NCI-H1105 treated with DMSO at 0.1 percent for 48 hours (cell line): ENCODE measurements around the gene ALG14.
A peak's percentile ranks its signal among the peaks of the same experiment; 100 is the strongest.
"Not testable (repeated sequence)": the region's sequence is repeated elsewhere in the genome, so short reads cannot be mapped to it uniquely, and the experiment has no call there.

ENCODE experiments used
- DNase-seq: peaks from one replicate; lab custom pipeline; 2025; lab: John Stamatoyannopoulos, UW

Gene ALG14

DNA sequence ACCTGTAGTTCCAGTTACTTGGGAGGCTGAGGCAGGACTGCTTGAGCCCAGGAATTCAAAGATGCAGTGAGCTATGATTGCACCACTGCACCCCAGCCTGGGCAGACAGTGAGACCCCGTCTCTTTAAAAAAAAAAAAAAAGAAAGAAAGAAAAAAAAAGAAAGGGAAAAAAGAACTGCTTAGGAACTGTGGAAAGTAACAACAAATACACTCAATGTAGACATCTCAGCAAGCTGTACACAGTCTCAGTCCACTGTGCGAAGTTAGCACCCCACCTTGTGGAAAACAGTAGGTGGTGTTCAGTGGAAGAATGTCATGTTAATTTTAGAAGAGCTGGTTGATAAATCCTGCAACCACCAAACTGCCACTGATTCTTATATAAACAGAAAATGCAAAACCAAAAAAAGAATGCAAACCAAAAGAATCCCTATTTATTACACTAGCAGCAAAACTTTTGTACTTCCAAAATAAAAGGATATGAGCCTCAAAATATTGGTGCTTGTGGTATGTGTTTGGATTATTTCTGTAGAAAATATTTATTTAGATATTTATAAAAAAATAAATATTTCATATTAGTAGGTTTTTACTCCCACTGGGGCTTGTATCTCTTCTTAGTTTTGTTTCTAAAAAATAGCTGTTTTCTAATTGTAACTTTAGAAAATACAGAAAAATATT is 31.1 kb downstream of the ALG14 start:
- peak; percentile 55 for DNase-seq

DNA sequence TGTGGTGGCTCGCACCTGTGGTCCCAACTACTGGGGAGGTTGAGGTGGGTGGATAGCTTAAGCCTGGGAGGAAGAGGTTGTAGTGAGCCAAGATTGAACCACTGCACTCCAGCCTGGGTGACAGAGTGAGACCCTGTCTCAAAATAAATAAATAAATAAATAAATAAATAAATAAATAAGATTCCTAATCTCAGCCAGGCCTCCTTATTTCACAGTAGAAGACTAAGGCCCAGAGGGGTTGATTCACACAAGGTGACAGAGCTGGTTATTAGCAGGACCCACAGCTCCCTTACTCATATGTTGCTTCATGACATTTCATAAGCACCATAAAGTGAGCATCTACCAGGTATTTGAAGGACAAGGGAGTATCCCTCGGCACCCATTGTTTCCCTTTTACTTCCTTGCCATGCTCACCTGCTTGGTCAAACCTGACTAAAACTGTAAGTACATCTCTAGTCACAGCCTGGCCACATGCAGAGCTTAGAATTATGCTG is 32.7 kb downstream of the ALG14 start:
- DNase-seq = no peak

GRCh38 chr1:95039360-95040031 is 33.3 kb downstream of the ALG14 start:
- DNase-seq = no peak

- no peak for DNase-seq
These were observed 37.2 kb downstream of the ALG14 start for GRCh38 chr1:95035536-95035935.

DNA sequence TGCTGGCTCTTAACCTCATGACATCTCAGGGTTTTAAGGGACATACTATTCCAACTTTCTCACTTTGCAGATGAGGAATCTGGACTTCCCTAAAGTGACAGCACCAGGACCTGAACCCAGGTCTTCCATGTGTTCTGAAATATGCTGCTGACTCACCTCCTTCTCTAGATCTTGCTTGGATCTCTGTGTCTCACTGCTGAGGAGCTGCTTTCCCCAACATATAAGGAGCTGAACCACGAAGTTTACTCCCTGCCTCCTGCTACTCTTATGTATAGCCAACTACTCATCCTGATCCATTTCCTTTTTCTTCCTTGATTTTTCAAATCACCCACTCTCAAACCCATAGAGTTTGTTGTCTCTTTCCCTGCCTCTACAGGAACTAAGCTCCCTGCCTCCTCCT is 38.2 kb downstream of the ALG14 start:
- DNase-seq = no peak

- DNase-seq = no peak
These were observed 38.9 kb downstream of the ALG14 start for GRCh38 chr1:95033843-95034242.

- no peak for DNase-seq
These were observed 43.2 kb downstream of the ALG14 start for GRCh38 chr1:95029532-95029931.

DNA sequence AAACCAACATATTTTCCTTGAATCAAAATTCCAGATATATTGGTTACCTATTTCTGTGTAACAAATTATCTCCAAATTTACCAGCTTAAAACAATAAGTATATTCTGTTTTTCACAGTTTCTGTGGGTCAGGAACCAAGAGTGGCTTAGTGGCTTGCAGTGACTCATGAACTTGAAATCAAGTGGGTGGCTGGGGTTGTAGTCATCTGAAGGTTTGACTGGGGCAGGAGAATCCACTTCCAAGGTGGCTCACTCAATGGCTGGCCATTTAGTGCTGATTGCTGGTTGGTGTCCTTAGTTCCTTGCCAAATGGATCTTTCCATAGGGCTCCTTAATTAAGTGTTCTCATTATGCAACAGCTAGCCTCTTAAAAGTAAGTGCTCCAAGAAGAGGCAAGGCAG is 43.8 kb downstream of the ALG14 start:
- DNase-seq = no peak

GRCh38 chr1:95027046-95027445 is 45.7 kb downstream of the ALG14 start:
- DNase-seq = no peak

DNA sequence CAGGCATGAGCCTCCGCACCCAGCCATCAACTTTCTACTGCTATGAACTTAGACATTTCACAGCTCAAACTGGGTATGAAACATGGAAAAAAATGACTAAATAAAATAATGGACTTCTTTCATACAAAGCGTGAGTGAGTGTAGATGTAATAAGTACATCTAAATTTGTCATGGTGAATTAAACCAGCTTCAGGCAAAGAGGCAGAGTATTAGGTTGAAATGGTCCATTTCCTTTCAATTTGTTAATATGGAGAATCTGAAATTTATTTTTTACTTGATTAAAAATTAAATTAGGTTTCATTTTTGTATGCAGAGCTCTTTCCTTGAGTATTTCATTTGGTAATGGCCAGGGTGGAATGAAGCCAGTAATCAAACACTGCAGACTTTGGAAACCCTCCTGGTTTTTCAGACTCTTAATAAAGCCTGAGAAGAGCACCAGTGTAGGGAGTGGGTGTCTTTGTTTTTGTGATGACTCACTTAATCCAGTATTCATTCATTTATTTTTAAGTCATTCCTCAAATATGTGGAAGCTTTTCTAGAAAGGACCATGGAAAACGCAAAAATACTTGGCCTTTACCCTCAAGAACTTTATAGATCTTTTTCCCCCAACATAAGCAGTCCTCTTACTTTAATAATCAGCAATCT is 49.2 kb downstream of the ALG14 start:
- DNase-seq = no peak

DNA sequence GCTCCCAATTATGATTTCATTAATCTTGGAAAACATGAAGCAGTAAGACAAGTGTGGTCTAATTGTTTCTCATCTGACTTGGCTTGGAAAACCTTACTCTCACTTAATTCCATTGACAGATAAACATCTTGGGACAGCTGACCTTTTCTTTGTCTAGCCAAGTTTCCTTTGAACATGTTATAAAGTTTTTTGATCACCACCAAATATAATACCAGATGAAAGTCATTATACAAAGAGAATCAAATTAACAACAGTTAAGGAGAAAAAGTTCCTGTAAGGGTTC is 50.2 kb downstream of the ALG14 start:
- no peak for DNase-seq

- no peak for DNase-seq
These were observed 50.7 kb downstream of the ALG14 start for GRCh38 chr1:95021805-95022643.

DNA sequence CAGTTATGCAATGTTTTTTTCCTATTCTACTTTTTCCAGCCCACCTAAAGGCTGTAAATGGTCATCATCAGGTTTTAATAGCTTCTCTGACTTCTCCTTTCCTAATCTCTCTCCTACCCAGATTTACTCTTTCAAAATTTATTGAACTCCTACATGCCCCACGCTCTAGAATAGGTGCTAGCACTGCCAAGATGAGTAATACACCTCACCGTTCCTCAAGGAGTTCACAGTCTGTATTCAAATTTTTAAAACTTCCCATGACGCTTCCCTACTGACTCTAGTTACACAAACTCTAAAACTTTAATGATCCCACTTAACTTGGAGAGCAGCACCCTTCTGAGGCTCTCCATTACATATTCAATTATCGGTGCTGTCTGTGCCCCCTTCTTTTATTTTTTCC is 51.6 kb downstream of the ALG14 start:
- no peak for DNase-seq

GRCh38 chr1:95019466-95019865 is 53.3 kb downstream of the ALG14 start:
- DNase-seq = not testable (repeated sequence)

- no peak for DNase-seq
These were observed 54.0 kb downstream of the ALG14 start for GRCh38 chr1:95018602-95019369.

- no peak for DNase-seq
These were observed 55.0 kb downstream of the ALG14 start for GRCh38 chr1:95017775-95018174.

DNA sequence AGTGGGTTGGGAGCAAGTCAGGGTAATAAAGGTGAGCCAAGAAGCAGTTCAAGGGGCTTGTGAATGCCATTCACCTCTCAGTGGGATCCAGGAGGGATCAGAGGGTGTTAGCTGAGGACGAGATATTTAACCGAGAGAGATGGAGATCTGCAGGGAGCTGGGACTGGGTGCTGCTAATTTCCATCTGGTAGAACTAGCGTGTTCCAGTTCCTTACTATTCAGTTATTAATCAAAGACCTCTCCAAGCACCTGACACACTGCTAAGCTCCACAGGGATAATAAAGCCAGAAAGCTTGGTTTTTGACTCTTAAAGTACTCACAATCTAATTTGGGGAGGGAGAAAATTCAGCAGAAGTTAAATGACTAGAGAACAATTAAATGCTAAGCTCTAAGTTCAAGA is 57.7 kb downstream of the ALG14 start:
- no peak for DNase-seq

DNA sequence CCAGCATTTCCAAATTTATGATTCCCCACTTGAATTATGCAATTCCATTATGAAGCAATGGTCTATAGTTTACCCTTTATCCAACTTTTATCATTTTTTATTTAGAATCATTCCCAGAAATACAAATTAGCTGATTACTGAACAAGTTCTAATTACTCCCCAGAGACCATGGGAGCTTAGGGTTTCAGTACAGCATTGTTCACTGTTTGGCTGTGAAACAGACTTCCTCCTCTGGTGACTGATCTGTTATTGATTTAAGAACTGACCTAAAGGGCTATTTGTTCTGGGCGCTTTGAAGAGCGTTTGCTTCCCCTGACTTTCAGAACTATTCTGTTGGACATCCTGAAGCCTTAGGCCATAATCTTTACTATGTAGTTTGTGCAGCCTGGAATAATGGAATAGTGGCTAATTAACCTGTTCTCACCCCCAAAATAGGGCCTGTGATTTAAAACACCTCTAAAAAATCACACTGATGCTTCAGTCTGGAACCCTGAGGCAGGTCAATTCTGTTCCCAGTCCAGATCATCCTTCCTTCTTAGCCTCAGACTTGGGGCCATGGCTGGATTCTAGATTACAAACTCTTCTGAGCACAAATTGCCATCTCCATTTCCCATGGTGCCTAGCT is 58.7 kb downstream of the ALG14 start:
- DNase-seq = no peak

DNA sequence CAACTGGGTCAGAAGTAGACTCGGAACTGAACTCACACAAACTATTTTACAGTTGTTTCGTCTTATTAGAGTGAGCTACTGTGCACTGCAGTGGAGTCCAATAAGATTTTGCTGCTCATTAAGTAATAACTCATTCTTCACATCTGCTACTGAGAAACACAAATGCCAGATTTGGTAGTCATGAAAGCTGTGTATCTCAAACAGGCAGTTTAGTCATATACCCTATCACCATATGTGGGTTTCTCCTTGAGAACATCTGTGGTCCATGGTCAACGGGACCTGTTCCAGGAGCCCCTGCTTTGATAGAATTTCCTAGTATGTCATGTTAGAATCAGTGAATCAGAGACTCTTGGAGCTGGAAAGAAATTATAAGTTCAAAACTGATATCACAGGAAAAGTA is 60.4 kb downstream of the ALG14 start:
- no peak for DNase-seq

DNA sequence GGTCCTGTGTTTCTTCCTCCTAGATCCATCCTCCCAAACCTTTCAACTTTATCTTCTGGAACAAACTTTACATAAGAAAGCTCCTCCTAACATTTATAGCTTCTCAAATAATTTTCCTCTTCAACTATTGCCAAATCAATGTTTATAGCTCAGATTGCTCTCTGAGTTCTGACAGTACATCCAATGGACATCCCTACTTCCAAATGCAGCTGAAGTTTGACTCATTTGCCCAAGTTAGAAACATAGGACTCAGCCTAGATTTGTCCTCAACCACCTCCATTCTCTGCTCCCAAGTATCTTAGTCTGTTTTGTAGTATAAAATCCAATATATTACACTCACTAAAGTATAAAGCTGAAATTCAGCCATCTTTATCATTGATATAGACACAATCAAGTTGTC is 62.6 kb downstream of the ALG14 start:
- DNase-seq = no peak

DNA sequence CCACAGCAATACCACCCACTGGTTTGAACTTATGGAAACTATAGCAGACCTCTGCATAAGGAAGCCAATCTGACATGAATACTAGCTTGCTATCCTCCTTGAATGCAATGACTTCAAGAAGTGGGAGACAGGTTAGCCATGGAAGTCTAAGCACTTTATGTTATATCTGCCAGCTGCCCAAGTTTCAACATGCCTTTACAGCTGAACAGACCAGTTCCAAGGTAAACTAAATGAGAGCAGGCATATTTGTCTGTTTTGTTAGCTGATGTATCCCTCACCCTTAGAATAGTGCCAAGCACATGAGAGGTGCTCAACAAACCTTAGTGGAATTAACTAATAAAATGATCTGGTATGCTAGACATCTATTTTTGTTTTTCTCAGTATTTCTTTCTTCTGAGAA is 65.1 kb downstream of the ALG14 start:
- no peak for DNase-seq
